Measurements from ENCODE around the gene LILRB1.
"Not testable (repeated sequence)": the region's sequence is repeated elsewhere in the genome, so short reads cannot be mapped to it uniquely, and the experiment has no call there.

Gene LILRB1

GRCh38 chr19:54630262-54630661 is at the start of gene LILRB1:
Gene LILRB1, plus strand, starts transcription at chr19:54630484. Its CDS starts 590 bp downstream, at chr19:54631074.
- DNase-seq (ENCODE audit: low read depth), result not testable (repeated sequence)

GRCh38 chr19:54586397-54586796 is 43.9 kb upstream of the LILRB1 start:
- no peak for DNase-seq (ENCODE audit: low read depth)

- no peak for DNase-seq (ENCODE audit: low read depth)
These were observed 43.3 kb upstream of the LILRB1 start for GRCh38 chr19:54587026-54587425.

- not testable (repeated sequence) for DNase-seq (ENCODE audit: low read depth)
These were observed 36.8 kb upstream of the LILRB1 start, which contains the start of gene LILRA1 for GRCh38 chr19:54593445-54593844. Gene LILRA1, plus strand, starts transcription at chr19:54593632. Its CDS starts 613 bp downstream, at chr19:54594245.

- not testable (repeated sequence) for DNase-seq (ENCODE audit: low read depth)
These were observed 36.2 kb upstream of the LILRB1 start for GRCh38 chr19:54593931-54594626.

- DNase-seq (ENCODE audit: low read depth), result no peak
These were observed 35.5 kb upstream of the LILRB1 start for GRCh38 chr19:54594737-54595136.

- not testable (repeated sequence) for DNase-seq (ENCODE audit: low read depth)
These were observed 34.4 kb upstream of the LILRB1 start for GRCh38 chr19:54595680-54596436.

- no peak for DNase-seq (ENCODE audit: low read depth)
These were observed 30.1 kb upstream of the LILRB1 start for GRCh38 chr19:54600212-54600611.

- DNase-seq (ENCODE audit: low read depth), result no peak
These were observed 24.1 kb upstream of the LILRB1 start for GRCh38 chr19:54606230-54606629.

- DNase-seq (ENCODE audit: low read depth), result no peak
These were observed 23.1 kb upstream of the LILRB1 start for GRCh38 chr19:54606891-54607784.

GRCh38 chr19:54607785-54608150 is 22.5 kb upstream of the LILRB1 start:
- DNase-seq (ENCODE audit: low read depth), result no peak

GRCh38 chr19:54608205-54608604 is 22.1 kb upstream of the LILRB1 start:
- no peak for DNase-seq (ENCODE audit: low read depth)

- no peak for DNase-seq (ENCODE audit: low read depth)
These were observed 21.5 kb upstream of the LILRB1 start for GRCh38 chr19:54608792-54609191.

GRCh38 chr19:54609356-54609791 is 20.9 kb upstream of the LILRB1 start:
- DNase-seq (ENCODE audit: low read depth), result no peak

- DNase-seq (ENCODE audit: low read depth), result no peak
These were observed 17.9 kb upstream of the LILRB1 start for GRCh38 chr19:54612428-54612827.

- no peak for DNase-seq (ENCODE audit: low read depth)
These were observed 15.6 kb upstream of the LILRB1 start for GRCh38 chr19:54614726-54615125.

- no peak for DNase-seq (ENCODE audit: low read depth)
These were observed 14.2 kb upstream of the LILRB1 start for GRCh38 chr19:54616057-54616456.

GRCh38 chr19:54616821-54617560 is 13.3 kb upstream of the LILRB1 start:
- DNase-seq (ENCODE audit: low read depth), result no peak

- DNase-seq (ENCODE audit: low read depth), result no peak
These were observed 9.8 kb upstream of the LILRB1 start for GRCh38 chr19:54620464-54620863.

- no peak for DNase-seq (ENCODE audit: low read depth)
These were observed 7.9 kb upstream of the LILRB1 start for GRCh38 chr19:54622431-54622830.

GRCh38 chr19:54624234-54624633 is 6.0 kb upstream of the LILRB1 start:
- not testable (repeated sequence) for DNase-seq (ENCODE audit: low read depth)

All from stimulated activated CD8-positive, alpha-beta memory T cell treated with anti-CD3 and anti-CD28 coated beads, Interleukin-12 subunit alpha, Interleukin-12 subunit beta, amount 100 ng/mL, for 1 hour (primary cell).